KOPT-K1 (cell line): ENCODE measurements around the gene POLR2I.

Experiments used
- H3K27ac ChIP-seq: fragments of 200-600 bp; sonication (generic); 2 replicates; pipeline ENCODE4 v1.5.1; 2016; ENCODE audit warnings: antibody characterized with exemption, mild to moderate bottlenecking, low read depth, low read length; ENCODE audit not compliant: poor library complexity, severe bottlenecking
- H3K36me3 ChIP-seq: fragments of 200-600 bp; sonication (generic); 2 replicates; pipeline ENCODE4 v1.5.1; 2017; ENCODE audit warnings: antibody characterized with exemption, mild to moderate bottlenecking, low read length, moderate library complexity; ENCODE audit not compliant: insufficient read depth
- H3K9me3 ChIP-seq: fragments of 200-600 bp; sonication (generic); 2 replicates; pipeline ENCODE4 v1.5.1; 2017; ENCODE audit warnings: antibody characterized with exemption, low read length, mild to moderate bottlenecking; ENCODE audit not compliant: insufficient read depth, poor library complexity, severe bottlenecking

The POLR2I gene

GRCh38 chr19:36114721-36115452 is at the start of gene POLR2I:
POLR2I (minus strand) TSS chr19:36114875; CDS start chr19:36114856, 19 bp downstream.
- Histone ChIP-seq H3K9me3 (no peaks in the 10 kb centered on the region), H3K27ac (peak within 1 kb of the TSS; percentile 68), H3K36me3 (peaks cover 56% of the 10 kb centered on the region)

GRCh38 chr19:36163813-36164212 is 49.1 kb upstream of the POLR2I start:
- Histone ChIP-seq H3K9me3 (no peaks in the 10 kb centered on the region), H3K27ac (no peak overlapping the region), H3K36me3 (peaks cover 6% of the 10 kb centered on the region; the same call in 1 of the 2 replicates)

- no peak overlapping the region for H3K27ac ChIP-seq
- peaks cover 6% of the 10 kb centered on the region; the same call in 1 of the 2 replicates for H3K36me3 ChIP-seq
- H3K9me3 ChIP-seq: no peaks in the 10 kb centered on the region
Measured at GRCh38 chr19:36160821-36161596, 46.3 kb upstream of the POLR2I start.

DNA sequence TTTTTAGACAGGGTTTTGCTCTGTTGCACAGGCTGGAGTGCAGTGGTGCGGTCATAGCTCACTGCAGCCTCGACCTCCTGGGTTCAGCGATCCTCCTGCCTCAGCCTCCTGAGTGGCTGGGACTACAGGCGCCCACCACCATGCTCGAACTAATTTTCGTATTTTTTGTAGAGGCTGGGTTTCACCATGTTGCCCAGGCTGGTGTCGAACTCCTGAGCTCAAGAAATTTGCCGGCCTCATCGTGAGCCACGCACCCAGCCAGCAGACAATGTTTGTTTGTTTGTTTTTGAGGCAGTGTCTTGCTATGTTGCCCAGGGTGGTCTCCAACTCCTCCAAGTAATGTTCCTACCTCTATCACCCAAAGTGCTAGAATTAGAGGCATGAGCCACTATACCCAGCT is 38.5 kb upstream of the POLR2I start:
- Histone ChIP-seq H3K9me3 (no peaks in the 10 kb centered on the region), H3K27ac (no peak overlapping the region), H3K36me3 (peaks cover 31% of the 10 kb centered on the region; the same call in 1 of the 2 replicates)

GRCh38 chr19:36152352-36153091 is 37.8 kb upstream of the POLR2I start, which contains the start of gene COX7A1:
COX7A1 (minus strand) TSS chr19:36152447; CDS start chr19:36152407, 40 bp downstream.
- Histone ChIP-seq H3K36me3 (peaks cover 37% of the 10 kb centered on the region; the same call in 1 of the 2 replicates), H3K27ac (no peak within 1 kb of the TSS), H3K9me3 (no peaks in the 10 kb centered on the region)

GRCh38 chr19:36152019-36152351 is 37.3 kb upstream of the POLR2I start:
- peaks cover 42% of the 10 kb centered on the region for H3K36me3 ChIP-seq
- no peak overlapping the region for H3K27ac ChIP-seq
- no peaks in the 10 kb centered on the region for H3K9me3 ChIP-seq

- no peak overlapping the region for H3K27ac ChIP-seq
- no peaks in the 10 kb centered on the region for H3K9me3 ChIP-seq
- peaks cover 48% of the 10 kb centered on the region for H3K36me3 ChIP-seq
Measured at GRCh38 chr19:36151144-36152018, 36.7 kb upstream of the POLR2I start.

GRCh38 chr19:36150586-36150985 is 35.9 kb upstream of the POLR2I start:
- peaks cover 56% of the 10 kb centered on the region for H3K36me3 ChIP-seq
- H3K9me3 ChIP-seq: no peaks in the 10 kb centered on the region
- no peak overlapping the region for H3K27ac ChIP-seq

GRCh38 chr19:36149673-36150406 is 35.2 kb upstream of the POLR2I start:
- Histone ChIP-seq H3K27ac (no peak overlapping the region), H3K36me3 (peaks cover 63% of the 10 kb centered on the region), H3K9me3 (no peaks in the 10 kb centered on the region)

DNA sequence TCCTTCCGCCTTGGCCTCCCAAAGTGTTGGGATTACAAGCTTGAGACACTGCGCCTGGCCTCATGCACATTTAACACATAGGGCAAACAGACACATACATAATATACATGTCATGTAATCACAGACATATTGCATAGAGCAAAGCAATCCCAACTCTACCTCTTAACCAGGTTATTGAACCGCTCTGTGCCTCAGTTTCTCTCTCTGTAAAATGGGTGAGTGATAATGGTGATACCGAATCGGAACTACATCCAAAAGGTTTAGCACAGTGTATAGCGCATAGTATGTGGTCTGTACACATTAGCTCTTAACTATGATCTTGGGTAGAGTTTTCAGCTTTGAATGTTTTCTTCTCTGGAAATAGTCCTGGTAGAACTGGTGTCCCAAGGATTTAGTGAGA is 29.9 kb upstream of the POLR2I start:
- Histone ChIP-seq H3K9me3 (no peaks in the 10 kb centered on the region), H3K36me3 (peaks cover 70% of the 10 kb centered on the region), H3K27ac (no peak overlapping the region)

GRCh38 chr19:36142496-36142895 is 27.8 kb upstream of the POLR2I start:
- no peaks in the 10 kb centered on the region for H3K9me3 ChIP-seq
- H3K27ac ChIP-seq: no peak overlapping the region
- H3K36me3 ChIP-seq: peaks cover 50% of the 10 kb centered on the region

- Histone ChIP-seq H3K9me3 (no peaks in the 10 kb centered on the region), H3K36me3 (peaks cover 46% of the 10 kb centered on the region), H3K27ac (no peak overlapping the region)
Measured at GRCh38 chr19:36142046-36142445, 27.4 kb upstream of the POLR2I start.

- H3K9me3 ChIP-seq: no peaks in the 10 kb centered on the region
- peaks cover 38% of the 10 kb centered on the region for H3K36me3 ChIP-seq
- H3K27ac ChIP-seq: peak overlapping the region; percentile 87
Measured at GRCh38 chr19:36141039-36141927, 26.6 kb upstream of the POLR2I start.
